Left colon (tissue), 2 donors: ENCODE data around the gene FUCA1. TPM values are rescaled to one million over a fixed set of nuclear protein-coding genes. Genes with fewer than 3 reads are reported as not detected.

Source experiments
- ATAC-seq: fragments of 200-7000 bp; cut with Tn5 transposase; one replicate; pipeline ENCODE4 v1.9.1; 2020; ENCODE audit warnings: mild to moderate bottlenecking, moderate library complexity
- DNase-seq, 2 donors: peaks; one replicate each; pipeline ENCODE4 v3.0.0-alpha.2; 2020
- intact Hi-C, 2 donors: fragments of 100-400 bp; cut with DNase I in 1 of 2; cut with micrococcal nuclease in 1 of 2; formaldehyde crosslinking; loops; one replicate each; pipeline versions ENCODE4 v1.11.2 to v1.14.0; 2022; cut with DNase I, micrococcal nuclease
- total RNA-seq, 2 donors: library from RNA; stranded (reverse); fragmentation: NEBNext Ultra II Directional; extraction: Animal tissue kit (Norgen Biotek cat#: 25700); gene quantifications; one replicate each; pipeline ENCODE4 v1.2.1, GENCODE V29; 2021
- donor health status: DM: no; HTN: no; CAD: no.
- donor health status: DM: yes; HTN: yes; CAD: no.

Gene FUCA1
- total RNA-seq, 2 donors from 2014 or later, result 157 to 212 TPM

- intact Hi-C loops, result no loop called here
- ATAC-seq (peak; percentile 12), DNase-seq (peak; percentile 58 to 62)
These were observed 71.4 kb downstream of the FUCA1 start for GRCh38 chr1:23796466-23797271.

DNA sequence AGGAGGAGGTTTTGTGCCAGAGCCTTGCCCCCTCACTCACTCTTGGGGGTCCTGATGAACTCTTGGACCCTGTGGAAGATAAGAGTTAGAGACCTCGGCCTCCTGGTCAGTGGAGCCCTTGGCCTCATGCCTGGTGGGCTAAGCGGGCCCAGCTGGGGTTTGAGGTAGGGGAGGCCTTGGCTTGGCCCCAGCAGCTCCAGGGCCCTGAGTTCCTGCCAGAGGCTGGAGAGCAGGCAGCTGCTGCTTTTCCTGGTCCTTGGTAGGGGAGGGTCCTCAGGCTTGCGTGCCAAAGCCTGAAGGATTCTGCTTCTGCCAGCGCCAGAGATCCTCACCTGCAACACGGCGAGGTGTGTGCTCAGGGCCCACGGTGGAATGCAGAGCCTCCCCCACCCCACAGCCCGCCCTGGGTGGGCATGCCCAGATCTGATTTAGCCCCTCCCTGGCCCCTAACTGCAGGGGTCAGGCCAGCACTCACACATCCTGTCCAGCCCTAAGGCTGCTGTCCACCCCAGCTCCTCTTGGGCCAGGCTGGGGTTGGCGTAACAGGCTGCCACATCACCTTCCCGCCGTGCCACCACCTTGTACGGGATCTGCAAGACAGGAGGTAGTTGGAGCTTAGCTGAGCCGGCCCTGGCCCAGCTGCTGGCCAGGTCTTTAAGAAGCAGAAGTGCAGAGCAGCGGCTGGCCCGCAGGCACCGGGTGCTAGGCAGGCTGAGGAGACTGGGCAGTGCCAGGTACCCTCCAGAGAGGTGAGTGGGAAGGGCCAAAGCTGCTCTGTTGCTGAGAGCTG, 72.2 kb downstream of the FUCA1 start:
- intact Hi-C loops, result no loop called here
- DNase-seq, result no peak
- ATAC-seq, result no peak

Other genes starting within 250 kb of the FUCA1 start
- 100 to 1,000 TPM; 818 to 848 TPM for gene RPL11, start 176.5 kb downstream of the FUCA1 start, total RNA-seq
- 10 to 100 TPM; 29.6 to 34.7 TPM for gene ELOA, start 124.8 kb downstream of the FUCA1 start, total RNA-seq
- 10 to 100 TPM; 38.2 to 43.4 TPM for gene PITHD1, start 89.9 kb downstream of the FUCA1 start, total RNA-seq
- 10 to 100 TPM; 85.3 to 97.2 TPM for gene LYPLA2, start 77.1 kb downstream of the FUCA1 start, total RNA-seq
- 100 to 1,000 TPM; 129 to 183 TPM for gene GALE, start 67.5 kb downstream of the FUCA1 start, total RNA-seq
- gene HMGCL, start 42.9 kb downstream of the FUCA1 start, total RNA-seq, result 10 to 100 TPM; 85.3 to 95.1 TPM
- under 1 TPM; 0.09 to 0.39 TPM for gene CNR2, start 45.1 kb upstream of the FUCA1 start, total RNA-seq
- gene PNRC2, start 91.5 kb upstream of the FUCA1 start, total RNA-seq, result 100 to 1,000 TPM; 111 to 156 TPM
- 10 to 100 TPM; 66.5 to 84.0 TPM for gene SRSF10, start 112.0 kb upstream of the FUCA1 start, total RNA-seq
- 1 to 10 TPM; 4.1 to 4.2 TPM for gene MYOM3, start 243.8 kb upstream of the FUCA1 start, total RNA-seq